K562 (cell line): Measurements from ENCODE around the gene EPC2. TPM values are rescaled to one million over a fixed set of nuclear protein-coding genes. Genes with fewer than 3 reads are reported as not detected.

Experiments used
- ATF1 ChIP-seq, 2 experiments: fragments of 450-650 bp in 1 of 2; IDR thresholded peaks; 2 replicates each; pipeline ENCODE4 v1.6.1; 2016; ENCODE audit warnings: missing compliant biosample characterization in 1 of 2, missing genetic modification characterization in 1 of 2
- COPS2 ChIP-seq: fragments of 450-650 bp; conservative IDR thresholded peaks from 2 replicates; pipeline ENCODE4 v1.6.1; 2016; ENCODE audit warnings: mild to moderate bottlenecking, moderate library complexity
- FOXK2 ChIP-seq, 2 experiments: fragments of 450-650 bp; IDR thresholded peaks in 1 of 2; conservative IDR thresholded peaks in 1 of 2; 2 replicates each; pipeline ENCODE4 v1.6.1; 2016; ENCODE audit warnings: low read depth in 2 of 2, mild to moderate bottlenecking in 1 of 2
- GTF2A2 ChIP-seq: IDR thresholded peaks from 2 replicates; pipeline ENCODE4 v1.6.1; 2016; ENCODE audit warnings: mild to moderate bottlenecking, missing genetic modification characterization, missing compliant biosample characterization
- MBD2 ChIP-seq: sonication (generic); IDR thresholded peaks from 2 replicates; pipeline ENCODE4 v1.6.1; 2016; ENCODE audit warnings: low read depth, borderline replicate concordance
- NR3C1 ChIP-seq: sonication (generic); formaldehyde crosslinking; IDR thresholded peaks from 2 replicates; pipeline ENCODE4 v1.8.1; 2022; ENCODE audit warnings: missing genetic modification reagents
- PHF20 ChIP-seq: fragments of 450-650 bp; IDR thresholded peaks from 2 replicates; pipeline ENCODE4 v1.6.1; 2018; ENCODE audit not compliant: partially characterized antibody
- POLR2AphosphoS2 ChIP-seq: IDR thresholded peaks from 2 replicates; pipeline ENCODE4 v1.6.1; 2012; ENCODE audit warnings: low read length, improper control_type of control experiment
- PRPF4 ChIP-seq: fragments of 200-400 bp; formaldehyde crosslinking; IDR thresholded peaks from one replicate; pipeline ENCODE4 v1.6.1; 2017; ENCODE audit warnings: low read length, low read depth, mild to moderate bottlenecking; ENCODE audit not compliant: insufficient read depth, poor library complexity, severe bottlenecking
- RNF2 ChIP-seq: sonication (generic); IDR thresholded peaks from 2 replicates; pipeline ENCODE4 v1.6.1; 2016
- SMAD4 ChIP-seq: fragments of 250-450 bp; sonication (Bioruptor Pico); conservative IDR thresholded peaks from 2 replicates; pipeline ENCODE4 v1.8.0; 2021; ENCODE audit warnings: inconsistent platforms, mild to moderate bottlenecking, moderate library complexity
- TOE1 ChIP-seq, 2 experiments: fragments of 450-650 bp in 1 of 2; sonication (generic) in 1 of 2; formaldehyde crosslinking in 1 of 2; IDR thresholded peaks; 2 replicates each; pipeline versions ENCODE4 v1.7.1 to v1.8.0; 2016 to 2022; ENCODE audit warnings: borderline replicate concordance in 2 of 2, mild to moderate bottlenecking in 2 of 2, antibody characterized with exemption in 1 of 2, inconsistent platforms in 1 of 2, low read depth in 1 of 2, missing genetic modification reagents in 1 of 2, moderate library complexity in 1 of 2
- TSC22D4 ChIP-seq: fragments of 450-650 bp; IDR thresholded peaks from 2 replicates; pipeline ENCODE4 v1.6.1; 2016; ENCODE audit warnings: missing genetic modification characterization, missing biosample characterization, control low read depth
- ZBED1 ChIP-seq: IDR thresholded peaks from 2 replicates; pipeline ENCODE4 v1.6.1; 2014
- ZNF253 ChIP-seq: fragments of 250-450 bp; sonication (Bioruptor Pico); conservative IDR thresholded peaks from 2 replicates; pipeline ENCODE4 v1.6.1; 2021; ENCODE audit warnings: mild to moderate bottlenecking
- ZNF507 ChIP-seq: conservative IDR thresholded peaks from 2 replicates; pipeline ENCODE4 v1.6.1; 2017; ENCODE audit warnings: missing genetic modification characterization, missing compliant biosample characterization
- ZSCAN32 ChIP-seq: fragments of 450-650 bp; formaldehyde crosslinking; IDR thresholded peaks from 2 replicates; pipeline ENCODE4 v1.4.0; 2020; ENCODE audit warnings: mild to moderate bottlenecking, moderate library complexity
- polyA plus RNA-seq, 8 experiments: library from polyadenylated mRNA; depleted of rRNA in 4 of 8; stranded (reverse) in 5 of 8; unstranded in 3 of 8; fragments of >200 nt; fragmentation: Nextera tagmentation in 2 of 8; fragmentation: Illumina TruSeq in 1 of 8; extraction: Ambion mirVana in 2 of 8; extraction: Trizol in 1 of 8; gene quantifications; 2 replicates each; pipeline versions ENCODE4 v1.2.1 to v1.2.3, GENCODE V29; 2011 to 2014; ENCODE audit warnings: inconsistent platforms in 1 of 8, missing spikeins in 1 of 8
- total RNA-seq, 7 experiments: library from RNA; depleted of rRNA in 6 of 7; stranded (reverse); fragments of >200 nt in 6 of 7; fragmentation: Illumina TruSeq in 2 of 7; extraction: Trizol in 2 of 7; gene quantifications; 2 replicates each; pipeline versions ENCODE4 v1.2.1 to v1.2.3, GENCODE V29; 2011 to 2021; ENCODE audit warnings: low replicate concordance in 1 of 7
- TF ChIP-seq, protein P1 (sequence below): IDR thresholded peaks from 2 replicates; pipeline ENCODE4 v1.6.1; 2012; ENCODE audit warnings: low read depth, low read length, improper control_type of control experiment, borderline replicate concordance
- TF ChIP-seq, protein P2 (sequence below): sonication (generic); formaldehyde crosslinking; IDR thresholded peaks from 2 replicates; pipeline ENCODE4 v1.8.0; 2023; ENCODE audit warnings: missing genetic modification reagents, mild to moderate bottlenecking, borderline replicate concordance

The EPC2 gene
- total and polyA plus RNA-seq, 9 of the 15 experiments (the other 6 are each of a cell fraction or from before 2014, with no cell fraction given) = 7.0 to 35.8 (median 29.1) TPM

DNA sequence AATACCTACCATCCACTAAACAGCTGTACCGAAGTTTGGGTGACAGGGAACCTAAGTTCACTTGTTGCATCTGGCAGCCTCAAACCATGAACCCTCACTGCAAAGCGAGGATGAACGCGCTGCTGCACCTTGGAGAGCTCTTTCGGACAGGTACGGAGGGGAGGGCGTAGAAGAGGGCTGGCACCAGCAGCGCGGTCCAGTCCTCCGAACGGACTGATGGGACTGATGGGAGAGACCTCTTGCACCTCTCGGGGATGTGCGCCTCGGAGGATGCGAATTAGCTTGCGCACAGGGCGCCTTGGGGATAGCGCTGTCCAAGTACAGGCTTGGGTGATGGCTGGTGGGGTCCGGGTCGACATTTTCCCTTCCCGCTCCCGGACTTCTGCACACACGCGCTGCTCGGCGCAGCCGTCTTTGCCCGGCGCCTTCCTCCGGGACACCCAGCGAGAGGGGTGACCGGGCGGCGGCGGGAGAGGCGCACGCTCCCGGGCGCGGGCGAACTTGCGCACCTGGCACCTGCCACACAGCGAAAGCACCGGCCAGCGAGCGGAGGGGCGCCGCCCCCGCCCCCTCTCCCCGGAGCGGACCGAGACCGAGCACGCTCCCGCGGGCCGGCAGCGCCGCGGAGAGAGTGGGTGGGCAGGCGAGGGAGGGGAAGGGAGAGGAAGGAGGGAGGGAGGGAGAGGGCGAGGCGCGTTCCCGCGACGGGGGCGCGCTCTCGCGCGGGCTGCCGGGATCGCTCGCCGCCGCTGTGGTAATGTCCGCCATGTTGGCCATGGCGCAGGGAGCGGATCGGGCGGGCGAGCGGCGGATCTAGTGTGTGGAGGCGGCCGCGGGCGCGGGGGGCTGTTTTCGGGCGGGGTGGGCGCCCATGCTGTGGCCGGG, at the start of gene EPC2 (continued):
- no peak; the same call in 1 of the 2 replicates for TF ChIP-seq SMAD4
- peak; percentile 66 for TF ChIP-seq PHF20
- TF ChIP-seq, protein P1, sequence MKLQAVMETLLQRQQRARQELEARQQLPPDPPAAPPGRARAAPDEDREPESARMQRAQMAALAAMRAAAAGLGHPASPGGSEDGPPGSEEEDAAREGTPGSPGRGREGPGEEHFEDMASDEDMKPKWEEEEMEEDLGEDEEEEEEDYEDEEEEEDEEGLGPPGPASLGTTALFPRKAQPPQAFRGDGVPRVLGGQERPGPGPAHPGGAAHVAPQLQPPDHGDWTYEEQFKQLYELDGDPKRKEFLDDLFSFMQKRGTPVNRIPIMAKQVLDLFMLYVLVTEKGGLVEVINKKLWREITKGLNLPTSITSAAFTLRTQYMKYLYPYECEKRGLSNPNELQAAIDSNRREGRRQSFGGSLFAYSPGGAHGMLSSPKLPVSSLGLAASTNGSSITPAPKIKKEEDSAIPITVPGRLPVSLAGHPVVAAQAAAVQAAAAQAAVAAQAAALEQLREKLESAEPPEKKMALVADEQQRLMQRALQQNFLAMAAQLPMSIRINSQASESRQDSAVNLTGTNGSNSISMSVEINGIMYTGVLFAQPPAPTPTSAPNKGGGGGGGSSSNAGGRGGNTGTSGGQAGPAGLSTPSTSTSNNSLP = no peak
- TF ChIP-seq TOE1 (IDR thresholded peaks at IDR 0.05; ENCODE audit: borderline replicate concordance) = 0 out of 2 replicates have a peak, but pooled peaks have one; percentile 15
- no peak for TF ChIP-seq TOE1 (CRISPR knock-in tag; IDR thresholded peaks at IDR 0.05; ENCODE audit: borderline replicate concordance, low read depth)
- TF ChIP-seq COPS2 = no peak
- 0 out of 2 replicates have a peak, but pooled peaks have one; percentile 51 for TF ChIP-seq ZBED1
- peak; percentile 28 for TF ChIP-seq PRPF4
- TF ChIP-seq NR3C1 = peak; percentile 86; the same call in 1 of the 2 replicates
- TF ChIP-seq MBD2 = peak; percentile 45; the same call in 1 of the 2 replicates
- TF ChIP-seq RNF2 = 0 out of 2 replicates have a peak, but pooled peaks have one; percentile 19
- TF ChIP-seq FOXK2 (conservative IDR thresholded peaks at IDR 0.05 in 1 of 2, IDR thresholded peaks at IDR 0.05 in 1 of 2; ENCODE audit: low read depth in 2 of 2) = no peak
- TF ChIP-seq TSC22D4 (tag) = no peak
- no peak for TF ChIP-seq ZNF507 (tag)
- TF ChIP-seq, protein P2, sequence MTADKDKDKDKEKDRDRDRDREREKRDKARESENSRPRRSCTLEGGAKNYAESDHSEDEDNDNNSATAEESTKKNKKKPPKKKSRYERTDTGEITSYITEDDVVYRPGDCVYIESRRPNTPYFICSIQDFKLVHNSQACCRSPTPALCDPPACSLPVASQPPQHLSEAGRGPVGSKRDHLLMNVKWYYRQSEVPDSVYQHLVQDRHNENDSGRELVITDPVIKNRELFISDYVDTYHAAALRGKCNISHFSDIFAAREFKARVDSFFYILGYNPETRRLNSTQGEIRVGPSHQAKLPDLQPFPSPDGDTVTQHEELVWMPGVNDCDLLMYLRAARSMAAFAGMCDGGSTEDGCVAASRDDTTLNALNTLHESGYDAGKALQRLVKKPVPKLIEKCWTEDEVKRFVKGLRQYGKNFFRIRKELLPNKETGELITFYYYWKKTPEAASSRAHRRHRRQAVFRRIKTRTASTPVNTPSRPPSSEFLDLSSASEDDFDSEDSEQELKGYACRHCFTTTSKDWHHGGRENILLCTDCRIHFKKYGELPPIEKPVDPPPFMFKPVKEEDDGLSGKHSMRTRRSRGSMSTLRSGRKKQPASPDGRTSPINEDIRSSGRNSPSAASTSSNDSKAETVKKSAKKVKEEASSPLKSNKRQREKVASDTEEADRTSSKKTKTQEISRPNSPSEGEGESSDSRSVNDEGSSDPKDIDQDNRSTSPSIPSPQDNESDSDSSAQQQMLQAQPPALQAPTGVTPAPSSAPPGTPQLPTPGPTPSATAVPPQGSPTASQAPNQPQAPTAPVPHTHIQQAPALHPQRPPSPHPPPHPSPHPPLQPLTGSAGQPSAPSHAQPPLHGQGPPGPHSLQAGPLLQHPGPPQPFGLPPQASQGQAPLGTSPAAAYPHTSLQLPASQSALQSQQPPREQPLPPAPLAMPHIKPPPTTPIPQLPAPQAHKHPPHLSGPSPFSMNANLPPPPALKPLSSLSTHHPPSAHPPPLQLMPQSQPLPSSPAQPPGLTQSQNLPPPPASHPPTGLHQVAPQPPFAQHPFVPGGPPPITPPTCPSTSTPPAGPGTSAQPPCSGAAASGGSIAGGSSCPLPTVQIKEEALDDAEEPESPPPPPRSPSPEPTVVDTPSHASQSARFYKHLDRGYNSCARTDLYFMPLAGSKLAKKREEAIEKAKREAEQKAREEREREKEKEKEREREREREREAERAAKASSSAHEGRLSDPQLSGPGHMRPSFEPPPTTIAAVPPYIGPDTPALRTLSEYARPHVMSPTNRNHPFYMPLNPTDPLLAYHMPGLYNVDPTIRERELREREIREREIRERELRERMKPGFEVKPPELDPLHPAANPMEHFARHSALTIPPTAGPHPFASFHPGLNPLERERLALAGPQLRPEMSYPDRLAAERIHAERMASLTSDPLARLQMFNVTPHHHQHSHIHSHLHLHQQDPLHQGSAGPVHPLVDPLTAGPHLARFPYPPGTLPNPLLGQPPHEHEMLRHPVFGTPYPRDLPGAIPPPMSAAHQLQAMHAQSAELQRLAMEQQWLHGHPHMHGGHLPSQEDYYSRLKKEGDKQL = no peak
- no peak for TF ChIP-seq ATF1 (CRISPR knock-in tag; IDR thresholded peaks at IDR 0.05)
- peak; percentile 14; the same call in 1 of the 2 replicates for TF ChIP-seq ATF1 (tag; IDR thresholded peaks at IDR 0.05)
- no peak for TF ChIP-seq ZSCAN32 (CRISPR knock-in tag)
- peak; percentile 27; the same call in 1 of the 2 replicates for TF ChIP-seq POLR2AphosphoS2
- TF ChIP-seq ZNF253 (CRISPR knock-in tag) = no peak
- peak; percentile 59; the same call in 1 of the 2 replicates for TF ChIP-seq GTF2A2
